Measurements from ENCODE around the gene TEAD4.

Gene TEAD4

DNA sequence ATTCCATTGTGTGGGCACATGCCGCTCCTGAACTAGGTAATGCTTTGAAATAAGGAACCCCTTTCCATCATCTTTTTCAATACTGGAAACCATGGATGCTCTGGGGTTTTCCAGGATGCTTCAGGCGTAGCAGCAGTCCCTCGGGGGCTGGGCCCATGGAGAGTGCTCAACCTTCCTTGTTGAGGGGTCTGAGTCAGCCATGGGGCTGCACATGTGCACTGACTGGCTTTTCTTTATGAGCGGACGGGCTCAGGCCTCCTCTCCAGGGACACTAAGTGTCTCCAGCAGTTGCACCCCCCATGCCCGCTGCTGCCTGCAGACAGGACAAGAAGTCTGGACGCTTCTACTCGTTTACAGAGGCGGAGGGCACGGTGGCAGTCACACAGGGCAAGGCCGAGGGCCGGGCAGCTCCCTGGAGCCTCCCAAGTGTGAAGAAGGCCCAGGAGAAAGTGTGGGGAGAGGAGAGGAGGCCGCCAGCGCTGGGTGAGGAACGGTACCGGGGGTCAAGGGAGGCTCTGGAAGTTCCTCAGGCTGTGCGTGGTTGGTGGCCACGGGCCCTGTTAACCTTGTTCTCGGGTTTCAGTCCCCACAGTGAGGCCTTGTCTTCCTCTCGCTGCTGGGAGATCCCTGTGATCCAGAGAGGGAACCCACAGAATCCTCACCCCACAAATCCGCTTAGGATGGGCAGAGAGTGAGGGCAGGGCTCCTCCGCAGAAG, 51.2 kb downstream of the TEAD4 start:
- H3K4me3 Mint-ChIP-seq: no peak overlapping the region
- DNase-seq: no peak
- H3K9me3 Mint-ChIP-seq: no peaks in the 10 kb centered on the region
- peaks cover 29% of the 10 kb centered on the region for H3K4me1 Mint-ChIP-seq
- H3K36me3 Mint-ChIP-seq (ENCODE audit: low read depth): peaks cover 3% of the 10 kb centered on the region
- H3K27me3 Mint-ChIP-seq (ENCODE audit: low read depth, poor library complexity): peaks cover 3% of the 10 kb centered on the region
- H3K27ac Mint-ChIP-seq: no peak overlapping the region
- no peak for TF ChIP-seq CTCF (IDR thresholded peaks at IDR 0.05)

DNA sequence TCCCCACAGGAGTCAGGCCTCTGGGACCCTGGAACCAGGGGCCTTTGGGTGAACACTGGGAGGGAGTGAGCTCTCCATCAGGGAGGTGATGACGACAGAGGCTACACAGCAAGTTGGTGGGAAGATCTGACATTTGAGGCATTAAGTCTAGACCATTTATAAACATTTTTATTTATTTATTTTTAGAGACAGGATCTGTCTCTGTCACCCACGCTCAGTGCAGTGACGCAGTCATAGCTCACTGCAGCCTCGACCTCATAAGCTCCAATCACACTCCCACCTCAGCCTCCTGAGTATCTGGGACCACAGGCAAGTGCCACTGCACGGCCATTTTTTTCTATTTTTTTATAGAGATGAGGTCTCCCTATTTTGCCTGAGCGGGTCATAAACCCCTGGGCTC, 53.6 kb downstream of the TEAD4 start:
- no peak overlapping the region for H3K4me3 Mint-ChIP-seq
- TF ChIP-seq CTCF (IDR thresholded peaks at IDR 0.05): no peak
- H3K27ac Mint-ChIP-seq: no peak overlapping the region
- no peak for DNase-seq
- peaks cover 4% of the 10 kb centered on the region for H3K27me3 Mint-ChIP-seq (ENCODE audit: low read depth, poor library complexity)
- no peaks in the 10 kb centered on the region for H3K9me3 Mint-ChIP-seq
- H3K4me1 Mint-ChIP-seq: peaks cover 38% of the 10 kb centered on the region
- H3K36me3 Mint-ChIP-seq (ENCODE audit: low read depth): peaks cover 6% of the 10 kb centered on the region

DNA sequence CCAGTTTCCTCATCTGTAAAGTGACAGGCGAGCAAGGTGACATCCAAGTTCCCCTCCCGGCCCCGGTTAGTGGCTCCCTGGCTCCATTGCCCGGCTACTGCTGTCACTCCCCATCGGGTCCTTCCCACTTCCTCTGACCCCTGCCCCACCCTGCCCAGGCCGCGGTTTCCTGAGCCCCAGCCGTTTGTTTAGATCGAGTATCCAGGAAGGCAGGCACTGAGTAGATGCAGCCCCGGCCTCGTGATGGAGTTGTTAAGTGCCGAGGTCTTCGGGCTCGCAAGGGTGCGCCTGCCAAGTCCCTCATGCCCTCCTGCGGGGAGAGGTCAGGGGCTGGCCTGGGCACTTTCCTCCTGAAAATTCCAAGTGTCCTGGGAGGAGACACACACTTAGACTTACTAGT, 55.4 kb downstream of the TEAD4 start:
- no peak overlapping the region for H3K27ac Mint-ChIP-seq
- H3K36me3 Mint-ChIP-seq (ENCODE audit: low read depth): peaks cover 7% of the 10 kb centered on the region
- H3K4me1 Mint-ChIP-seq: peaks cover 37% of the 10 kb centered on the region
- no peaks in the 10 kb centered on the region for H3K9me3 Mint-ChIP-seq
- TF ChIP-seq CTCF (IDR thresholded peaks at IDR 0.05): no peak
- H3K27me3 Mint-ChIP-seq (ENCODE audit: low read depth, poor library complexity): peaks cover 5% of the 10 kb centered on the region
- DNase-seq: no peak
- no peak overlapping the region for H3K4me3 Mint-ChIP-seq

- Mint-ChIP-seq H3K27ac (no peak overlapping the region), H3K27me3 (ENCODE audit: low read depth, poor library complexity) (peaks cover 6% of the 10 kb centered on the region), H3K4me1 (peaks cover 35% of the 10 kb centered on the region), H3K9me3 (no peaks in the 10 kb centered on the region), H3K36me3 (ENCODE audit: low read depth) (peaks cover 11% of the 10 kb centered on the region), H3K4me3 (no peak overlapping the region)
- no peak for TF ChIP-seq CTCF (IDR thresholded peaks at IDR 0.05)
- no peak for DNase-seq
Measured at GRCh38 chr12:3015356-3015755, 56.2 kb downstream of the TEAD4 start.

- no peak for TF ChIP-seq CTCF (IDR thresholded peaks at IDR 0.05)
- DNase-seq: no peak
- H3K4me1 Mint-ChIP-seq: peaks cover 33% of the 10 kb centered on the region
- peaks cover 6% of the 10 kb centered on the region for H3K27me3 Mint-ChIP-seq (ENCODE audit: low read depth, poor library complexity)
- peaks cover 11% of the 10 kb centered on the region for H3K36me3 Mint-ChIP-seq (ENCODE audit: low read depth)
- peak overlapping the region; percentile 94 for H3K27ac Mint-ChIP-seq
- H3K4me3 Mint-ChIP-seq: no peak overlapping the region
- no peaks in the 10 kb centered on the region for H3K9me3 Mint-ChIP-seq
Measured at GRCh38 chr12:3016191-3016590, 57.0 kb downstream of the TEAD4 start.

GRCh38 chr12:3017281-3017680, 58.1 kb downstream of the TEAD4 start:
- no peak overlapping the region for H3K4me3 Mint-ChIP-seq
- H3K36me3 Mint-ChIP-seq (ENCODE audit: low read depth): peaks cover 20% of the 10 kb centered on the region
- no peak overlapping the region for H3K27ac Mint-ChIP-seq
- TF ChIP-seq CTCF (IDR thresholded peaks at IDR 0.05): no peak
- peaks cover 6% of the 10 kb centered on the region for H3K27me3 Mint-ChIP-seq (ENCODE audit: low read depth, poor library complexity)
- DNase-seq: no peak
- H3K4me1 Mint-ChIP-seq: peaks cover 38% of the 10 kb centered on the region
- H3K9me3 Mint-ChIP-seq: no peaks in the 10 kb centered on the region

All from nephron progenitor cell (in vitro differentiated cells).